Measurements from ENCODE around the gene SLC23A2. TPM values are rescaled to one million over a fixed set of nuclear protein-coding genes. Genes with fewer than 3 reads are reported as not detected.

The SLC23A2 gene
- polyA plus RNA-seq, 1 of the 3 experiments (the other 2 are of a cell fraction) = 14.0 TPM

DNA sequence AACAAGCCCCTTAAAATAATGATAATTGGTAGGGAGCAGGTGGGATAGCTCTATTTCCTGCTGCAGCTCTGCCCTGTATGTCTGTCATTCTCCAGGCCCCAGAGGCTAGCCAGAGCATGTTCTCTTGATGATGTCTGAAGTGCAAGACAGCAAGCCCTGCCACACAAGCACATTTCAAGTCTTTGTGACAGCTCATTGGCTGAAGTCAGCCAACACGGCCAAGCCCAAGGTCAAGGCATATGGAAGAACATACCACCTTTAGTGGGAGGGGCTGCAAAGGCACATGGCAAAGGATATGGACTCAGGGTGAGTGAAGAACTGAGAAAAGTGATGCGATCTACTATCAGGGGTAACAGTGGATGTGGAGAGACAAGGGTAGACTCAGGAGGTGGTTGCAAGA lies 163.6 kb downstream of the SLC23A2 start:
- ChIA-PET CTCF (no interaction called here), POLR2A (no interaction called here)
- Histone ChIP-seq H4K20me1 (ENCODE audit: insufficient read depth) (no peaks in the 10 kb centered on the region), H3K9ac (no peak overlapping the region), H3K79me2 (ENCODE audit: insufficient read depth) (no peaks in the 10 kb centered on the region), H3K36me3 (replicated peaks in 1 of 2; ENCODE audit: control insufficient read depth in 1 of 2, insufficient read depth in 2 of 2, low read length in 1 of 2) (no peaks in the 10 kb centered on the region), H3K27me3 (ENCODE audit: insufficient read depth) (no peaks in the 10 kb centered on the region; the same call in 1 of the 2 replicates), H3K9me3 (no peaks in the 10 kb centered on the region), H3F3A (replicated peaks; ENCODE audit: insufficient read depth) (no peaks in the 10 kb centered on the region), H3K4me2 (no peak overlapping the region), H2AFZ (ENCODE audit: low read depth) (no peak overlapping the region), H3K27ac (ENCODE audit: low read depth in 2 of 2, low read length in 1 of 2) (no peak overlapping the region), H3K4me3 (ENCODE audit: low read depth in 2 of 2, low read length in 1 of 2) (no peak overlapping the region), H3K4me1 (ENCODE audit: control insufficient read depth in 1 of 2, insufficient read depth in 2 of 2, low read depth in 1 of 2, low read length in 1 of 2) (no peaks in the 10 kb centered on the region), H3K9me2 (no peaks in the 10 kb centered on the region)
- DNase-seq = no peak
- no peak for TF ChIP-seq RXRA (IDR thresholded peaks at IDR 0.05; ENCODE audit: borderline replicate concordance, low read depth)
- no peak for TF ChIP-seq TEAD4 (IDR thresholded peaks at IDR 0.05; ENCODE audit: borderline replicate concordance, insufficient read depth)
- TF ChIP-seq, protein P1, sequence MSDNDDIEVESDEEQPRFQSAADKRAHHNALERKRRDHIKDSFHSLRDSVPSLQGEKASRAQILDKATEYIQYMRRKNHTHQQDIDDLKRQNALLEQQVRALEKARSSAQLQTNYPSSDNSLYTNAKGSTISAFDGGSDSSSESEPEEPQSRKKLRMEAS (IDR thresholded peaks at IDR 0.05; ENCODE audit: low read depth) = no peak
- TF ChIP-seq, protein P2, sequence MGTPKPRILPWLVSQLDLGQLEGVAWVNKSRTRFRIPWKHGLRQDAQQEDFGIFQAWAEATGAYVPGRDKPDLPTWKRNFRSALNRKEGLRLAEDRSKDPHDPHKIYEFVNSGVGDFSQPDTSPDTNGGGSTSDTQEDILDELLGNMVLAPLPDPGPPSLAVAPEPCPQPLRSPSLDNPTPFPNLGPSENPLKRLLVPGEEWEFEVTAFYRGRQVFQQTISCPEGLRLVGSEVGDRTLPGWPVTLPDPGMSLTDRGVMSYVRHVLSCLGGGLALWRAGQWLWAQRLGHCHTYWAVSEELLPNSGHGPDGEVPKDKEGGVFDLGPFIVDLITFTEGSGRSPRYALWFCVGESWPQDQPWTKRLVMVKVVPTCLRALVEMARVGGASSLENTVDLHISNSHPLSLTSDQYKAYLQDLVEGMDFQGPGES (IDR thresholded peaks at IDR 0.05; ENCODE audit: low read depth, low read length) = no peak
- TF ChIP-seq, protein P3, sequence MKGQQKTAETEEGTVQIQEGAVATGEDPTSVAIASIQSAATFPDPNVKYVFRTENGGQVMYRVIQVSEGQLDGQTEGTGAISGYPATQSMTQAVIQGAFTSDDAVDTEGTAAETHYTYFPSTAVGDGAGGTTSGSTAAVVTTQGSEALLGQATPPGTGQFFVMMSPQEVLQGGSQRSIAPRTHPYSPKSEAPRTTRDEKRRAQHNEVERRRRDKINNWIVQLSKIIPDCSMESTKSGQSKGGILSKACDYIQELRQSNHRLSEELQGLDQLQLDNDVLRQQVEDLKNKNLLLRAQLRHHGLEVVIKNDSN (IDR thresholded peaks at IDR 0.05; ENCODE audit: borderline replicate concordance, low read depth) = no peak
- no peak for TF ChIP-seq JUND (IDR thresholded peaks at IDR 0.05)
- TF ChIP-seq CHD2 (IDR thresholded peaks at IDR 0.05; ENCODE audit: low read length, partially characterized antibody) = no peak
- no peak for TF ChIP-seq FOXJ3 (CRISPR knock-in tag; IDR thresholded peaks at IDR 0.05)
- no peak for TF ChIP-seq FOSL2 (IDR thresholded peaks at IDR 0.05; ENCODE audit: borderline replicate concordance, low read depth)
- no peak for TF ChIP-seq ELF1 (IDR thresholded peaks at IDR 0.05)
- TF ChIP-seq NRF1 (IDR thresholded peaks at IDR 0.05; ENCODE audit: low read depth, low read length) = no peak
- WGBS (ENCODE audit: low lambda C conversion rate) = 58% methylated on average over 2 of the region's 2 CpGs

- Histone ChIP-seq H3K27ac (ENCODE audit: low read depth in 2 of 2, low read length in 1 of 2) (no peak overlapping the region), H3K36me3 (replicated peaks in 1 of 2; ENCODE audit: control insufficient read depth in 1 of 2, insufficient read depth in 2 of 2, low read length in 1 of 2) (no peaks in the 10 kb centered on the region), H2AFZ (ENCODE audit: low read depth) (no peak overlapping the region), H3K4me1 (ENCODE audit: control insufficient read depth in 1 of 2, insufficient read depth in 2 of 2, low read depth in 1 of 2, low read length in 1 of 2) (no peaks in the 10 kb centered on the region), H3K9me3 (no peaks in the 10 kb centered on the region), H3K9ac (no peak overlapping the region), H4K20me1 (ENCODE audit: insufficient read depth) (no peaks in the 10 kb centered on the region), H3K4me3 (ENCODE audit: low read depth in 2 of 2, low read length in 1 of 2) (no peak overlapping the region), H3K79me2 (ENCODE audit: insufficient read depth) (no peaks in the 10 kb centered on the region), H3K9me2 (no peaks in the 10 kb centered on the region), H3K4me2 (no peak overlapping the region), H3K27me3 (ENCODE audit: insufficient read depth) (no peaks in the 10 kb centered on the region; the same call in 1 of the 2 replicates), H3F3A (replicated peaks; ENCODE audit: insufficient read depth) (no peaks in the 10 kb centered on the region)
- TF ChIP-seq FOSL2 (IDR thresholded peaks at IDR 0.05; ENCODE audit: borderline replicate concordance, low read depth) = no peak
- no peak for TF ChIP-seq MXI1 (IDR thresholded peaks at IDR 0.05; ENCODE audit: low read depth, low read length)
- no peak for TF ChIP-seq FOXJ3 (CRISPR knock-in tag; IDR thresholded peaks at IDR 0.05)
- no peak for TF ChIP-seq NFIC (IDR thresholded peaks at IDR 0.05; ENCODE audit: borderline replicate concordance)
- TF ChIP-seq RAD21 (IDR thresholded peaks at IDR 0.05; ENCODE audit: low read length) = no peak
- TF ChIP-seq, protein P4, sequence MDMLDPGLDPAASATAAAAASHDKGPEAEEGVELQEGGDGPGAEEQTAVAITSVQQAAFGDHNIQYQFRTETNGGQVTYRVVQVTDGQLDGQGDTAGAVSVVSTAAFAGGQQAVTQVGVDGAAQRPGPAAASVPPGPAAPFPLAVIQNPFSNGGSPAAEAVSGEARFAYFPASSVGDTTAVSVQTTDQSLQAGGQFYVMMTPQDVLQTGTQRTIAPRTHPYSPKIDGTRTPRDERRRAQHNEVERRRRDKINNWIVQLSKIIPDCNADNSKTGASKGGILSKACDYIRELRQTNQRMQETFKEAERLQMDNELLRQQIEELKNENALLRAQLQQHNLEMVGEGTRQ (IDR thresholded peaks at IDR 0.05; ENCODE audit: borderline replicate concordance, low read depth, low read length) = no peak
- no peak for TF ChIP-seq JUND (IDR thresholded peaks at IDR 0.05)
- ChIA-PET POLR2A (no interaction called here), CTCF (interaction anchor here (0.7 kb wide), 1 partner anchor 113 kb away, joined by 3 read pairs; no protein-coding TSS in a partner anchor)
- WGBS (ENCODE audit: low lambda C conversion rate) = 43% methylated on average over 4 of the region's 4 CpGs
- no peak for DNase-seq
Observed at GRCh38 chr20:4836935-4837334, 164.4 kb downstream of the SLC23A2 start.
